Measurements from ENCODE around the gene FAM221A.

- TF ChIP-seq, protein P1, sequence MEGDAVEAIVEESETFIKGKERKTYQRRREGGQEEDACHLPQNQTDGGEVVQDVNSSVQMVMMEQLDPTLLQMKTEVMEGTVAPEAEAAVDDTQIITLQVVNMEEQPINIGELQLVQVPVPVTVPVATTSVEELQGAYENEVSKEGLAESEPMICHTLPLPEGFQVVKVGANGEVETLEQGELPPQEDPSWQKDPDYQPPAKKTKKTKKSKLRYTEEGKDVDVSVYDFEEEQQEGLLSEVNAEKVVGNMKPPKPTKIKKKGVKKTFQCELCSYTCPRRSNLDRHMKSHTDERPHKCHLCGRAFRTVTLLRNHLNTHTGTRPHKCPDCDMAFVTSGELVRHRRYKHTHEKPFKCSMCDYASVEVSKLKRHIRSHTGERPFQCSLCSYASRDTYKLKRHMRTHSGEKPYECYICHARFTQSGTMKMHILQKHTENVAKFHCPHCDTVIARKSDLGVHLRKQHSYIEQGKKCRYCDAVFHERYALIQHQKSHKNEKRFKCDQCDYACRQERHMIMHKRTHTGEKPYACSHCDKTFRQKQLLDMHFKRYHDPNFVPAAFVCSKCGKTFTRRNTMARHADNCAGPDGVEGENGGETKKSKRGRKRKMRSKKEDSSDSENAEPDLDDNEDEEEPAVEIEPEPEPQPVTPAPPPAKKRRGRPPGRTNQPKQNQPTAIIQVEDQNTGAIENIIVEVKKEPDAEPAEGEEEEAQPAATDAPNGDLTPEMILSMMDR (IDR thresholded peaks at IDR 0.05), result no peak
- TF ChIP-seq POLR2A (IDR thresholded peaks at IDR 0.05), result no peak
Observed at GRCh38 chr7:23742051-23742450, 62.1 kb downstream of the FAM221A start.

Measured in vagina (tissue), 2 donors.